HG02981 (cell line): Measurements from ENCODE around the gene MISP3.
A peak's percentile ranks its signal among the peaks of the same experiment; 100 is the strongest.

Experiments
- ATAC-seq: cut with Tn5 transposase; IDR thresholded peaks from one replicate; pipeline ENCODE4 v1.9.1; 2021; ENCODE audit warnings: mild to moderate bottlenecking, moderate library complexity; ENCODE audit not compliant: unreplicated experiment

The MISP3 gene

DNA sequence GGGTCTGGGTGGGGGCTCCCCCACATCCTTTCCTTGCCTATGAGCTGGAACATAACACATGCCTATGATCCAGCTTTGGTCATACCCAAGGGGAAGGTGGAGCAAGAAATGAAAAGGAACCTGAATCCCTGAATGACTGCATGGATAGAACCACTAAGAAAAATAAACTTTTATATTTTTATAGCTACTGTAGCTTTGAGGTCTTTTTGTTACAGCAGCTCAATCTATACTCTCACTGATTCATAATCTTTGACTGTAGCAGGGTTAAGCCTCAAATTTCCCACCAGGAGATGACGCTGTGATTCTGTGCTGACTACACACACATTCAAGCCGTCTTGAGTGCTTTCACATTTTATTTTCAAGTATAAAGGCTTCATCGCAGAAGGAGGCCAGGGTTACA, 19.6 kb upstream of the MISP3 start:
- ATAC-seq: no peak

DNA sequence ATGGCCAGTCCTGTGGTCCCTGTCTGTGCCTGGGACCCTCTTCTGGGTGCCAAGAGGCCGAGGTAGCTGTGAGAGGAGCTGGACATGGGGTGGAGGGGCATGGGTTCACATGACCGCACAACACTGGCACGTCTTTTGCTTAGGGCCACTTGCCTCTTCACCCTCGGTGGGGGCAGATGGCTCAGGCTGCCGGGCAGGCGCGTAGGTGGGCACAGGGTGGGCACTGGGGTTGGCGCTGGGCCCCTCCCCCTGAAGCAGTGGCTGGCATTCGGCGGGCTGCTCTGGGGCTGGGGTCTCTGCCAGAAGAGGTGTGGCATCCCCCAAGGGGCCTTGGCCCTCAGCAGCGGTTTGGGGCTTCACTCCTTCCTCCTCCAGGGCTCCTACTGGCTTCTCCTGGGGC, 19.1 kb upstream of the MISP3 start:
- ATAC-seq: no peak

DNA sequence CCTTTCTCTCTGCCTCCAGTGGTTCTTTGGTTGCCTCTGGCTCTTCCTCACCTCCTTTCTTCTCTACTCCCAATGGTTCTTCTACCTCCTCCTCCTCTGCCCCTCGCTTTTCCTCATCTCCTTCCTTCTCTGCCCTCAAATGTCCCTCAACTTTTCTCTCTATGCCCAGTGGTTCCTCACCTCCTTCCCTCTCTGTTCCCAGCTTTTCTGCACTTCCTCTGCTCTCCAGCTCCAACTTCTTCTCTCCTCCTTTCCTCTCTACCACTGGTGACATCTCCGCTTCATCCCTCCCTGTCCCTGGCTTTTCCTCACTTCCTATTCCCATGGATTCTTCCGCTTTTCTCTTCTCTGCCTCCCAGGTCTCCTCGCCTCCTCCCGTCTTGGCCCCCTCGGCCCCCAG, 18.5 kb upstream of the MISP3 start:
- ATAC-seq: no peak

DNA sequence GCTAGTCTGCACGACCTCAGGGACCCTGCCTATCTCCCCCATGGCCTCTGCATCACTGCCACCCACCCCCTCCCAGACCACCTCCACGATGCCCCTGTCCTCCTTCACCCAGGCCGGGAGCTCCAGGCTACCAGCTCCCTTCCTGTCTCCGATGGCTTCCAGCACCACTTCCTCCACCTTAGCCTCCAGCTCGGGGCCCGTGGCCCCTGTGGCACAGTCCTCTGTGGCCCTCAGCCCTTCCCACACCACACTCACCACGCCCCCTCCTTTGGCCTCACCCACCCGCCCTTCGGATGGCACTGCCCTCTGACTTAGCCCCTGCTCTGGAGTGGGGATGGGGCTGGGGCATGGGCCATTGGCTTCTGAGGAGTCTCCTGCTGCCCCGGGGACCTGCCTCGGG, 17.9 kb upstream of the MISP3 start:
- no peak for ATAC-seq

DNA sequence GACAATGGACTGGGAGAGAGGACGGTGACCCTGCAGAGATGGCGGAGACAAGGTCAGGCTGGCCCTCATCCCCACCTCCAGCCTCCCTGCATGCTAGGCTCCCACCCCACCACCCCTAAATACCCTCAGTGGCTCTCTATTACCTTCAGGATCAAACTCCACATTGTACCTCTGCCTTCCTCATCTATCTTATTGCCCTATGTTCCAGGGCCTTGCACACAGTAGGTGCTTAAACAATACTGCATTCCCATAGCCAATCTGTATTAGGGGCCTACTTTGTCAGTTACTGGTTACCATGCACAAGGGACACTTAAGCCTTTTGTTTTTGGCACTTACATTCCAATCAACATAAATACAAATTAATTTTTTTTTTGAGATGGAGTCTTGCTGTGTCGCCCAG, 17.2 kb upstream of the MISP3 start:
- ATAC-seq: no peak

DNA sequence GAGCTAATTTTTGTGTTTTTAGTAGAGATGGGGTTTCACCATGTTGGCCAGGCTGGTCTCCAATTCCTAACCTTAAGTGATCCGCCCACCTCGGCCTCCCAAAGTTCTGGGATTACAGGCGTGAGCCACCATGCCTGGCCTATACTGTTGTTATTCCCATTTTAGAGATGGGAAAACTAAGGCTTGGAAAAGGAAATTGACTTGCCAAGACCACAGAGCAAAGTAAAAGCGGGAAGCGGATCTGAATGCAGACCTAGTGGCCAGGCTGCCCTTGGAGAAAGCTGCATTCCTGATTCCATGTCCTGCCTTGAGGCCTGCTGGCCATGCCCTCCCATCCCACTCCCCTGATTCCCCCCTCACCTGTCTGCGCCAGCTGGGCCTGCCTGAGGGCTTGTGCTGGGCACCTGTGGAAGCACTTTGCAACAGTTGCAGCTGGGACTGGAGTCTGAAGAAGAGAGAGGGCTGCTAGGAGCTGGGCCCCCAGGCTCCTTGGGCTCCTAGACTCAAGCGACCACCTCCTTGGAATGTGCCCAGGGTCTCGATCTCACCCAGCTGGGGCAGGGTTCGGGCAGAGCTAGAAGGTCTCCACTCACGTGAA, 16.4 kb upstream of the MISP3 start:
- no peak for ATAC-seq

- no peak for ATAC-seq
These were observed 15.7 kb upstream of the MISP3 start for GRCh38 chr19:14056741-14057356.

- ATAC-seq: no peak
These were observed 14.1 kb upstream of the MISP3 start for GRCh38 chr19:14058182-14059092.

GRCh38 chr19:14059093-14059480, 13.5 kb upstream of the MISP3 start:
- ATAC-seq: no peak

DNA sequence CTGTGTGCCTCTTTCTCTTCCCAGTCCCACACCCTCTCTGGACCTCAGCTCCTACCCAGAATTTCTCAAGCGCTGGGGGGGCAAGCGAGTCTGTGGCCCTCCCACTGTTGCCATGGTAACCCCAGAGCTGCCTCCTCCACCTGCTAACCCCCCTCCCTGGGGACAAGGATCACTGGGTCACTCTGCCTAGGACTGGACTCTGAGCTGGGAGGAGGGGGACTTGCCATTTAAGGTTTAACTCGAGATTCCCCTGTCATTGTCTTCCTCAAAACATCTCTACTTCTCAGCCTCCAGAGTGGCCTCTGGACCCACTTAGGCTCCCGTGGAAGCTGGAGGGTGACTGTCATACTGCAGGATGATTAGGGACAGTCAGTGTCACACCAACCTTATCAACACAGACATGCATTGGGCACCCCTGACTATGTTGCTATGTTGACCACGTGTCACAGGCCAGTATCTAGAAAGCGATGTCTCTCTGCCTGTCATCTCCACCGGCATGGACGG, 12.9 kb upstream of the MISP3 start:
- no peak for ATAC-seq

- ATAC-seq: no peak
These were observed 11.4 kb upstream of the MISP3 start for GRCh38 chr19:14061081-14061749.

GRCh38 chr19:14061751-14062557, 10.6 kb upstream of the MISP3 start, which contains the start of gene PALM3:
Gene PALM3 (minus strand): TSS chr19:14062076. CDS start chr19:14061980, 96 bp downstream.
- no peak for ATAC-seq

DNA sequence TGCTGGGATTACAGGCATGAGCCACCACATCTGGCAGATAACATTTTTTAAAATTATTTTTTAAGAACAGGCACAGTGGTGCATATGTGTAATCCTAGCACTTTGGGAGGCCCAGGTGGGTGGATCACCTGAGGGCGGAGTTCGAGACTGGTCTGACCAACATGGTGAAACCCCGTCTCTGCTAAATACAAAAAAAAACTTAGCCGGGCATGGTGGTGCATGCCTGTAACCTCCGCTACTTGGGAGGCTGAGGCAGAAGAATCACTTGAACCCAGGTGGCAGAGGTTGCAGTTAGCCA, 10.1 kb upstream of the MISP3 start:
- no peak for ATAC-seq

DNA sequence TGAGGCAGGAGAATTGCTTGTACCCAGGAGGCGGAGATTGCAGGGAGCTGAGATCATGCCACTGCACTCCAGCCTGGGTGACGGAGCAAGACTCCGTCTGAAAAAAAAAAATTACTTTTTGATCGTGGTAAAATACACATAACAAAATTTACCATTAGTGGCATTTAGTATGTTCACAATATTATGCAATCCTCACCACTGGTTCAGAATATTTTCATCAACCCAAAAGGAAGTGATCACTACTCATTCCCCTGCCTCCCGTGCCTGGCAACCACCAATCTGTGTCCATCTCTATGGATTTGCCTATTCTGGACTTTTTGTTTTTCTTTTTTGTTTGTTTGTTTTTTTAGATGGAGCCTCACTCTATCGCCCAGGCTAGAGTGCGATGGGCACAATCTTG, 9.5 kb upstream of the MISP3 start:
- ATAC-seq: no peak

- ATAC-seq: no peak
These were observed 6.5 kb upstream of the MISP3 start for GRCh38 chr19:14066134-14066533.

GRCh38 chr19:14070268-14071050, 2.1 kb upstream of the MISP3 start:
- no peak for ATAC-seq

- ATAC-seq: peak; percentile 45
These were observed 807 bp downstream of the MISP3 start for GRCh38 chr19:14073261-14073924.

DNA sequence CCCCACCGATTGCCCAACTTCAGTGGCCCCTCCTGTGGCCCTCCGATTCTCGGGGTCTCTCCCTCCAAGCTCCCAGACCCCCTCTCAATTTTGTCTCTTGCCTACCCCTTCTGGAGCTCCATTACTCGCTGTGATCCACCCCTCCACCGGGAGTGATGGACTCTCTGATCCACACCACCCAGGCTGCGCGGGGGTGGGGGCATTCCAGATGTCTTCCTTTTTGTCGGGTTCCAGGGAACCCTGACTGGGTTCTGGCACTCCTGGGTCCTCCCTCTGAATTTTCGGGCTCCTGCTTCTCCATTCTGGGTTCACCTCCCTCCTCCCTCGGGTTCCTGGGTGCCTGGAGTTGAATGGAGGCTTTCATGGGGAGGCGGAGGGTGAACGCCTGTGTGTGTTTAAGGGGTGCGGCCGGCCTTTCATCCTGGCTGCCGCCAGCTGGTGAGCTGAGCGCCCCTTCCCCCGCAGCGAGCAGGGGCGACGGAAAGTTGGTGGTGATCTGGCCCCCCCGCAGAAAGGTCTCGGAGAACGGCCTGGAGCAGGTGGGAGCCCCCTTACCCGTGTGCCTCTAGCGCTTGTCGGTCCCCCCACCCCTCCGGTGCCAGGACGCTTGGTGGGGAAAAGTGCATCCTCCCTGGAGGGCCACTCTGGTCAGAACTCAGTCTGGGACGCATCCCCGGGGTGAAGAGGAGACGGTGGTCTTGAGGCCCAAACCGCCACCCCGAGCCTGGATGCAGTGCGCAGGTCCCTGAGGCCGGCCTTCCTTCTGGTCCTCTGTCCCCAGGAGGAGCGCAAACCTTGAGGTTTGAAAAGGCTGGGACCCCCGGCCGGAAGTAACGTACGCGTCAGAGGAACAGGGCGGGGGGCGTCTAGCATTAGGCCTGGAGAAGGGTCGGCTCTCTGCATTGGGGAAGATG, 1.6 kb downstream of the MISP3 start:
- no peak for ATAC-seq
